Measurements from ENCODE around the gene LAMA2.

The LAMA2 gene

GRCh38 chr6:129206821-129207220, 323.9 kb downstream of the LAMA2 start:
- no peak for TF ChIP-seq CEBPB (IDR thresholded peaks at IDR 0.05)
- no peak for TF ChIP-seq EGR1 (IDR thresholded peaks at IDR 0.05)
- TF ChIP-seq REST (IDR thresholded peaks at IDR 0.05; ENCODE audit: low read depth) = no peak
- TF ChIP-seq RAD21 (IDR thresholded peaks at IDR 0.05; ENCODE audit: low read depth) = no peak
- TF ChIP-seq USF1 (IDR thresholded peaks at IDR 0.05) = no peak
- no peak for TF ChIP-seq TAF1 (IDR thresholded peaks at IDR 0.05; ENCODE audit: low read depth)
- no peak for TF ChIP-seq EP300 (IDR thresholded peaks at IDR 0.05; ENCODE audit: borderline replicate concordance)
- TF ChIP-seq TEAD4 (IDR thresholded peaks at IDR 0.05) = no peak
- no peak for TF ChIP-seq YY1 (IDR thresholded peaks at IDR 0.05; ENCODE audit: low read depth)
- TF ChIP-seq MAX (IDR thresholded peaks at IDR 0.05) = no peak
- no peak for TF ChIP-seq TCF12 (IDR thresholded peaks at IDR 0.05; ENCODE audit: low read depth)
- no peak for TF ChIP-seq FOXM1 (IDR thresholded peaks at IDR 0.05; ENCODE audit: borderline replicate concordance, low read depth)

GRCh38 chr6:129207832-129208231, 324.9 kb downstream of the LAMA2 start:
- TF ChIP-seq CEBPB (IDR thresholded peaks at IDR 0.05) = no peak
- no peak for TF ChIP-seq REST (IDR thresholded peaks at IDR 0.05; ENCODE audit: low read depth)
- TF ChIP-seq USF1 (IDR thresholded peaks at IDR 0.05) = no peak
- TF ChIP-seq MAX (IDR thresholded peaks at IDR 0.05) = no peak
- TF ChIP-seq YY1 (IDR thresholded peaks at IDR 0.05; ENCODE audit: low read depth) = no peak
- no peak for TF ChIP-seq NFIC (IDR thresholded peaks at IDR 0.05)

- TF ChIP-seq YY1 (IDR thresholded peaks at IDR 0.05; ENCODE audit: low read depth) = no peak
- no peak for TF ChIP-seq EP300 (IDR thresholded peaks at IDR 0.05; ENCODE audit: borderline replicate concordance)
- TF ChIP-seq ZBTB7A (IDR thresholded peaks at IDR 0.05; ENCODE audit: low read depth) = no peak
These were observed 325.6 kb downstream of the LAMA2 start for GRCh38 chr6:129208415-129209034.

GRCh38 chr6:129209355-129209754, 326.4 kb downstream of the LAMA2 start:
- TF ChIP-seq TAF1 (IDR thresholded peaks at IDR 0.05; ENCODE audit: low read depth) = no peak
- TF ChIP-seq FOXM1 (IDR thresholded peaks at IDR 0.05; ENCODE audit: borderline replicate concordance, low read depth) = no peak
- no peak for TF ChIP-seq REST (IDR thresholded peaks at IDR 0.05; ENCODE audit: low read depth)
- no peak for TF ChIP-seq TCF12 (IDR thresholded peaks at IDR 0.05; ENCODE audit: low read depth)
- no peak for TF ChIP-seq EP300 (IDR thresholded peaks at IDR 0.05; ENCODE audit: borderline replicate concordance)
- no peak for TF ChIP-seq TEAD4 (IDR thresholded peaks at IDR 0.05)
- TF ChIP-seq RAD21 (IDR thresholded peaks at IDR 0.05; ENCODE audit: low read depth) = no peak
- no peak for TF ChIP-seq YY1 (IDR thresholded peaks at IDR 0.05; ENCODE audit: low read depth)
- TF ChIP-seq CREB1 (IDR thresholded peaks at IDR 0.05; ENCODE audit: low read depth) = no peak
- no peak for TF ChIP-seq MAX (IDR thresholded peaks at IDR 0.05)
- no peak for TF ChIP-seq EGR1 (IDR thresholded peaks at IDR 0.05)
- TF ChIP-seq NFIC (IDR thresholded peaks at IDR 0.05) = no peak
- TF ChIP-seq USF1 (IDR thresholded peaks at IDR 0.05) = no peak
- no peak for TF ChIP-seq ZBTB7A (IDR thresholded peaks at IDR 0.05; ENCODE audit: low read depth)
- no peak for TF ChIP-seq CEBPB (IDR thresholded peaks at IDR 0.05)
